Esophagus (tissue), 2 donors: ENCODE data around the gene UNC80. TPM values are rescaled to one million over a fixed set of nuclear protein-coding genes. Genes with fewer than 3 reads are reported as not detected.

Experiments
- H3K27ac ChIP-seq, 2 donors: one replicate each; pipeline ENCODE4 v1.5.1; 2013; ENCODE audit warnings: low read depth in 2 of 2, mild to moderate bottlenecking in 2 of 2, inconsistent platforms in 1 of 2, low read length in 1 of 2, moderate library complexity in 1 of 2
- H3K27me3 ChIP-seq, 2 donors: one replicate each; pipeline ENCODE4 v1.6.1; 2013; ENCODE audit warnings: low read length in 2 of 2, control low read depth in 1 of 2, mild to moderate bottlenecking in 1 of 2; ENCODE audit not compliant: insufficient read depth in 2 of 2, control insufficient read depth in 1 of 2
- H3K36me3 ChIP-seq, 2 donors: one replicate each; pipeline ENCODE4 v1.6.1; 2013; ENCODE audit warnings: low read length in 1 of 2; ENCODE audit not compliant: control insufficient read depth in 2 of 2, insufficient read depth in 2 of 2
- H3K4me1 ChIP-seq, 2 donors: one replicate each; pipeline ENCODE4 v1.6.1; 2013; ENCODE audit warnings: low read length in 1 of 2; ENCODE audit not compliant: control insufficient read depth in 2 of 2, insufficient read depth in 2 of 2
- H3K4me3 ChIP-seq, 2 donors: one replicate each; pipeline ENCODE4 v1.5.1; 2013; ENCODE audit warnings: low read length in 2 of 2, mild to moderate bottlenecking in 2 of 2, low read depth in 1 of 2, moderate library complexity in 1 of 2
- H3K9me3 ChIP-seq, 2 donors: one replicate each; pipeline ENCODE4 v1.6.1; 2013; ENCODE audit warnings: mild to moderate bottlenecking in 2 of 2, low read depth in 1 of 2, low read length in 1 of 2, moderate library complexity in 1 of 2; ENCODE audit not compliant: control insufficient read depth in 2 of 2, insufficient read depth in 1 of 2
- WGBS, 2 donors: extraction: QIAGEN DNeasy Blood & Tissue Kit; methylation state at CpG; one replicate each; pipeline ENCODE4 v1.1.7; 2013; 5-methylcytosine and 5-hydroxymethylcytosine counted together
- polyA plus RNA-seq, 2 donors: library from polyadenylated mRNA; stranded (reverse); fragments of 200-250 nt; gene quantifications; one replicate each; pipeline ENCODE4 v1.2.3, GENCODE V29; 2013
- donor health status: healthy with polysubstance abuse.
- donor health status: Bipolar disorder and iron deficiency.

UNC80 gene
- polyA plus RNA-seq, 2 donors = under 0.01 to 0.02 TPM

DNA sequence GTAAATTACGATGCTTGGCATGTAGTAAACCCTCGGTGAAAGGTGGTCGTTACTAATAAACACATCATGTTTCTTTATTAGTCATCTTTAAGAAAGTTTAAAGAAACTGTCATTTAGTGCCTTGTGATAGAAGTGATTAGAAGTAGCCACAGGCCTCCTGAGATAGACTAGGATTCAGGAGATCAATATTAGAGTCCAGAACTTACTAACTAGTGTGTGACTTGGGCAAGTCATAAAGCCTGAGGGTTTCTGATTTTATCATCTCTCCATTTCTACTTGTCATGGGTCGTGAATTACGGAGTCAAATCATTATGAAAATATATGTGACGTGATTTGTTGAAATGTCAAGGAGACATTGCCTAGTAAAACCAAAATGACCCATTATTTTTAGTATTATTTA lies 237.5 kb downstream of the UNC80 start:
- 67 to 70% methylated on average over 6 of the region's 6 CpGs for WGBS, 2 donors
- Histone ChIP-seq H3K27me3 (no peaks in the 10 kb centered on the region), H3K4me3 (no peak overlapping the region), H3K36me3 (no peaks in the 10 kb centered on the region), H3K4me1 (peaks cover 0 to 2% of the 10 kb centered on the region in 2 donors), H3K9me3 (no peaks in the 10 kb centered on the region), H3K27ac (no peak overlapping the region)

DNA sequence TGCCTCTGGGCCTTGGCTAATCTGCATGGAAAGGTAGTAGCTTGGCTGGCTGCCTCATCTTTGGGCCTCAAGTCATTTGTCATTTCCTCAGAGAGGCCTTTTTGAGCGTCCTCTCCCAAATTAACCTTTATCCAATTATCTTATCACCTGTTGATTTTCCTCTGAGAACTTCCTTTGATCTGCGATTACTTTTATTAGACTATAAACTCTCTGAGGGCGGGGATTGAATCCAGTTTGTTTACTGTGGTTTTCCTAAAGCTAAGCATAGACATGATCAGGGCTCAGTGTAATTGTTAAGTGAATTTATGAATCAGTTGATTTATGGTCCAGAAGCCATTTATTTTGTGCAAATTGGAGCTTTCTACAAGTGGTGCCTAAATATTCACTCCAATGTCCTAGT lies 238.3 kb downstream of the UNC80 start:
- H3K27ac ChIP-seq = no peak overlapping the region
- WGBS, 2 donors = 67% methylated on average over 3 of the region's 3 CpGs
- H3K9me3 ChIP-seq = no peaks in the 10 kb centered on the region
- H3K36me3 ChIP-seq = no peaks in the 10 kb centered on the region
- H3K4me3 ChIP-seq = no peak overlapping the region
- no peaks in the 10 kb centered on the region for H3K27me3 ChIP-seq
- H3K4me1 ChIP-seq = peaks cover 0 to 2% of the 10 kb centered on the region in 2 donors

DNA sequence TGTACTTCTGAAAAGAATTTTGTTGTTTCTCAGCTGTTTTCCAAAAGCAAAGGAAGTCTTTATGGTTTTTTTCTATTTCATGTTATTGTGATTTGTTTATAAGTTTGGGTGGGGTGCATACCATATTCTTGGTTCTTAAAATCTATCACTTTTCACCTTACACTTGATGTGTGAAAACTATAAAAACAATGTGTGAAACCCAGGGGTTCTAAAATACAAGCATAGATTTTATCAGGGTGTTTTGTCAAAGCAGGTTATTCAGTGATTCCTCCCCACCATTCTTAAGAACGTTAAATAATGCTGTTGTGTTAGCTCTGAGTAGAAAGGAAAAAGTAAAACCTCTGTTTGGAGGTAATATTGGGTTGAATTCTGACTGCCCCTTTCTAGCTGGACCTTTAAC lies 248.5 kb downstream of the UNC80 start:
- no peak overlapping the region for H3K4me3 ChIP-seq
- 70 to 72% methylated on average over 1 of the region's 1 CpG for WGBS, 2 donors
- H3K4me1 ChIP-seq = no peaks in the 10 kb centered on the region
- peaks cover 2 to 12% of the 10 kb centered on the region in 2 donors for H3K36me3 ChIP-seq
- no peak overlapping the region for H3K27ac ChIP-seq
- no peaks in the 10 kb centered on the region for H3K9me3 ChIP-seq
- H3K27me3 ChIP-seq = no peaks in the 10 kb centered on the region

DNA sequence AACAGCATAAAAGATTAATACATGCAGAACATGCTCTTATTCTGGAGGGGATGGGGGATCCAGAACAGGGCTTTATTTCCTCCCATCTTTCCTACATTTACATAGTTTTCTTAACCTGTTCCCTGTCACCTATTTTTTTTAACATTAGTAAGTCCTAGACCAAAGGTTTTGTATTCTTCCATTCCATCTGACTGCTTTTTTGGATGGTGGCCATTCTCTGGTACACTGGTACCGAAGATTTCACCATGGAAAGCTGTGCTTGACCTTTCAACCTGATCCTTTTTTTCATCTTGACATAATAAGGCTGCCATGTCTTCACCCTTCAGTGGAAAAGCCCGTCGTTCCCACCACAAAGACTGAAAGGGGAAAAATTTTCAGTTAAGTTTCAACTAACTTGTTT lies 251.2 kb downstream of the UNC80 start:
- 81 to 85% methylated on average over 3 of the region's 3 CpGs for WGBS, 2 donors
- H3K9me3 ChIP-seq = no peaks in the 10 kb centered on the region
- no peaks in the 10 kb centered on the region for H3K27me3 ChIP-seq
- no peaks in the 10 kb centered on the region for H3K4me1 ChIP-seq
- H3K27ac ChIP-seq = no peak overlapping the region
- peaks cover 0 to 8% of the 10 kb centered on the region in 2 donors for H3K36me3 ChIP-seq
- H3K4me3 ChIP-seq = no peak overlapping the region

DNA sequence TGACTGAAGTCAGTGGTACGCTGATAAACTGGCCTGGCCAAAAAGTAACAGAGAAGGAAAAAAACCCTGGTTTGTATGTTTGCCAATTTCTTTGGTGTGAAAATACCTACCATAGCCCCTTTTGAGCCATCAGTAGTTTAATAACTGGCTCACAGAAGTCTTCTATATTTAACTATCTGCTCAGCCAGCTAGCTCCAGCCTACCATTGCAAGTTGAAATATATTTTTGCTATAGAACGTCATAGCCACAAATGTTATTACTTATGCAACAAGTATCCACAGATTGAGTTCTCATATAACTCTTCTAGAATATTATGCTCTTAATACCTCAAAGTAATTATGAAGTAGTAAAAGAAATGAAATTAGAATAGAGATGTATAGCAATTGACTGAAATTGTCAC lies 256.0 kb downstream of the UNC80 start:
- WGBS, 2 donors = 85 to 94% methylated on average over 2 of the region's 2 CpGs
- Histone ChIP-seq H3K4me1 (no peaks in the 10 kb centered on the region), H3K27me3 (no peaks in the 10 kb centered on the region), H3K27ac (no peak overlapping the region), H3K9me3 (no peaks in the 10 kb centered on the region), H3K4me3 (no peak overlapping the region), H3K36me3 (peaks cover 0 to 2% of the 10 kb centered on the region in 2 donors)

DNA sequence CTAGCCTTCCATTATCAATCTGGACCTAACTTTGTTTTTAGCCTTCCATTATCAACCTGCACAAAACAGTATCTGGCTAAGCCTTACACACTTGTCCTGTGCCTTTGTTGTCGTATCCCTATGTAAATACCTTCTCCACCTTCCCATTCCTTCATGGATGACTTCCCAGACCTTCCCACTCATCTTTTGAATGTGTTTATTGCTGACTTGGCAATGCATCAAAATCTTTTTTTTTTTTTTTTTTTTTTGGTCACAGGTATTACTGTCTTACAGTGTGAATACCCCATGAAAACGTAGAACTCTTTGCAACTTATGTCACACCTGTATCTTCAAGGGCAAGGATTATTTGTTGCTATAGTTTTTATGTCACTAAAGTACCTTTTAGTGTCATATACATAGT lies 256.5 kb downstream of the UNC80 start:
- H3K36me3 ChIP-seq = peaks cover 0 to 2% of the 10 kb centered on the region in 2 donors
- H3K27me3 ChIP-seq = no peaks in the 10 kb centered on the region
- H3K4me1 ChIP-seq = no peaks in the 10 kb centered on the region
- H3K4me3 ChIP-seq = no peak overlapping the region
- 57 to 63% methylated on average over 2 of the region's 2 CpGs for WGBS, 2 donors
- no peak overlapping the region for H3K27ac ChIP-seq
- no peaks in the 10 kb centered on the region for H3K9me3 ChIP-seq

DNA sequence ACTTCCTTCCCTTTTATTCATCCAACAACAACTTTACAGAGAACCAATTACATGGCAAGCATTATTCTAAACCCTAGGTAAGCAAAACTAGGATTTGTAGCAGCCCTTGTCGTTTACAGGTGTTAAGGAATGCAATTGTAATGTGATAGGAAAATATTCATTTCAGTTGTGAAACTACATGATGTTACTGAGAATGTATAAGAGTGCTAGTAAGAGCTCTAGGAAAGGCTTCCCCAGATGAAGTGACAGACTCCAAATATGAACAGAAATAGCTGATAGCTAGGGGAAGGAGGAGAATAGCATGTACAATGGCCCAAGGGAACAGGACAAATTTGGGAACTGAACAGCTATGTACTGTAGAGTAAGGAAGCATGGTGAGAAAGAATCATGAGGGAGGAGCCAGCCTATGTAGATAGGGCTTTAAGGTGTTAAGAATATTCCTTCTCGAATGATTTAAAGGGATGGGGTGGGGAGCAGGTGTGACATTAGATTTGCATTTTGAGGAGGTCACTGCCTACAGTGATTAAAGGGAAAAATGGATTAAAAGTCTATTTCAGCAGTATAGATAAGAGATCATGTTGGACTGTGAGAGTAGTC lies 262.6 kb downstream of the UNC80 start:
- no peak overlapping the region for H3K4me3 ChIP-seq
- H3K27me3 ChIP-seq = no peaks in the 10 kb centered on the region
- no peaks in the 10 kb centered on the region for H3K4me1 ChIP-seq
- no peak overlapping the region for H3K27ac ChIP-seq
- WGBS, 2 donors = 72 to 73% methylated on average over 2 of the region's 2 CpGs
- H3K9me3 ChIP-seq = no peaks in the 10 kb centered on the region
- H3K36me3 ChIP-seq = no peaks in the 10 kb centered on the region

DNA sequence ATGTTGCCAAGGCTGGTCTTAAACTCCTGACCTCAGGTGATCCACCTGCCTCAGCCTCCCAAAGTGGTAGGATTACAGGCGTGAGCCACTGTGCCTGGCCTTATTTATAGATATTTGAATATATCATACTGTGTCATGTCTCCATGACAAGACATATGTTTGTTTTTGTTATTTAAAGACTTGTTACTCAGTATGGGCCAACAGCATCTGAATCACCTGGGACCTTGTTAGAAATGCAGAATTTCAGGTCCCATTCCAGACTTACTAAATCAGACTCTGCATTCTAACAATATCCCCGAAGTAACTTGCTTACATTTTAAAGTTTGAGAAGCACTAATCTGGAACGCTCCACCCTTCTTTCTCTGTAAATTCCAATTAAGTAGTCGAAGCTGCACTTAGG lies 264.0 kb downstream of the UNC80 start:
- Histone ChIP-seq H3K4me1 (no peaks in the 10 kb centered on the region), H3K27ac (no peak overlapping the region), H3K27me3 (no peaks in the 10 kb centered on the region), H3K36me3 (no peaks in the 10 kb centered on the region), H3K4me3 (no peak overlapping the region), H3K9me3 (no peaks in the 10 kb centered on the region)
- 93 to 95% methylated on average over 4 of the region's 4 CpGs for WGBS, 2 donors

DNA sequence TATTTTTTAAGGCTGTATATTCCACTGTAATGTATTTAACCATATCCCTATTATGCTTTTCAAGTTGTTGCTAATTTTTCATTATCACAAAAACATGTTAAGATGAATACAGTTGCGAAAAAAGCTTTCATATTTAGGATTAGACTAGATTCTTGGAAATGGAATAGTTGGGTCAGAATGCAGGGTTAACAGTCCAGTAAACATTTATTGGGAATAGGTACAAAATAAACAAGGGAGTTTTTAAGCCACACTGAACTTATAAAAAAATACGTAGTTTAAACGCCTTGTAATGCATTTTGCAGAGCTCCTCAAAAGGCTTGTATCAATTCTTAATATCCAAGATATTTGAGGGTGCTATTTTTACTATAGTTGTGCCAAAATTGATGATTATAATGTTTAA lies 266.4 kb downstream of the UNC80 start:
- Histone ChIP-seq H3K27ac (no peak overlapping the region), H3K4me3 (no peak overlapping the region), H3K36me3 (no peaks in the 10 kb centered on the region), H3K4me1 (no peaks in the 10 kb centered on the region), H3K27me3 (no peaks in the 10 kb centered on the region), H3K9me3 (no peaks in the 10 kb centered on the region)
- 89 to 90% methylated on average over 3 of the region's 3 CpGs for WGBS, 2 donors

DNA sequence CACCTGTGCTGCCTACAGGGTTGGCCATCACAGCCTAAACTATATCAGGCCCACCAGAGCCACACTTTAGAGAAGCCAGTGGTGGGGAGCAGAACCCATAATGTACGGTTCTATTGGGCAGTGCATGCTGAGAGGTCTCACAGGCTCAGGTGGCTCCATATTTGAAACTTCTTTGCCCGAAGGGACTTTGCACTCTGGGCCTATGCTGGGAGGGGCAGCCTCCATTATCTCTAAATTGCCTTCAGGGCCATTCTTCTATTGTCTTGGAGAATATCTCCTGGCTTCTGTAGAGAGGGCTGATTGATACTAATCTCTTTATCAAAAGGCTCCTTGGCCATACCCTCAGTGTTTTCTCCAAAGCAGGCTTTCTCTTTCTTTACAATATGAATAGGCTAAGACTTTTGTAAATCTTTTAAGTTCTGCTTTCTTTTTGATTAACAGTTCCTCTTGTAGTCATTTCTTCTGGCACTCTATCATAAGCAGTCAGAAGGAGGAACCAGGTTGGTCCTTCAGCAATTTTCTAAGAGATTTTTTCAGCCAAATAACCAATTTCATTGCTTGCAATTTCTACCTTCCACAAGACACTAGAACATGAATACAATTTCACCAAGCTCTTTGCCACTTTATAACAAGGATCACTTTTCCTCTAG lies 275.3 kb downstream of the UNC80 start:
- Histone ChIP-seq H3K27me3 (no peaks in the 10 kb centered on the region), H3K27ac (no peak overlapping the region), H3K36me3 (peaks cover 0 to 5% of the 10 kb centered on the region in 2 donors), H3K4me3 (no peak overlapping the region), H3K9me3 (peaks cover 0 to 3% of the 10 kb centered on the region in 2 donors), H3K4me1 (no peaks in the 10 kb centered on the region)
- WGBS, 2 donors = 95 to 96% methylated on average over 2 of the region's 2 CpGs
